RKO (cell line): Measurements from ENCODE around the gene CSTPP1.
A peak's percentile ranks its signal among the peaks of the same experiment; 100 is the strongest.
"Not testable (repeated sequence)": the region's sequence is repeated elsewhere in the genome, so short reads cannot be mapped to it uniquely, and the experiment has no call there.

Experiments
- DNase-seq: peaks from one replicate; pipeline ENCODE4 v3.0.0-alpha.2; 2016; ENCODE audit warnings: low spot score

Gene CSTPP1

GRCh38 chr11:47181271-47181670 is 244.7 kb downstream of the CSTPP1 start:
- no peak for DNase-seq

DNA sequence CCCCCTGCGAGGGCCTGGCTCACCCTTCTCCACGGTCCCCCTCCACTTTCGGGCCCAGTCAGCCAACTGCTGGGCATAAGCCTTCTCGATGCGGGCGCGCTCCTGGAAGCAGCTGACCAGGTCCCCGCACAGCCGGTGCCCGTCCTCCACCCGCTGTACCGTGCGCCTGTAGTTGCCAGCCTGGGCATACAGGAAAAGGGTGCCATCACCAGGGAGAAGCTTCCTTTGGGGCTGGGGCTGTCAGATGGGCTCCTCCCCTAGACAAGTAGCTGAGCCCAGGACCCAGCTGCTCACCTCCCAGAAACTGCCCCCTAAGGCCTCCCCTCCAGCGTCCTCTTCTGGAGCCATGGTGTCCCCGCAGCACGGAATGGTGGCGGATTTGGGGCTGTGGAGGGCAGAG is 245.8 kb downstream of the CSTPP1 start:
- DNase-seq: no peak

DNA sequence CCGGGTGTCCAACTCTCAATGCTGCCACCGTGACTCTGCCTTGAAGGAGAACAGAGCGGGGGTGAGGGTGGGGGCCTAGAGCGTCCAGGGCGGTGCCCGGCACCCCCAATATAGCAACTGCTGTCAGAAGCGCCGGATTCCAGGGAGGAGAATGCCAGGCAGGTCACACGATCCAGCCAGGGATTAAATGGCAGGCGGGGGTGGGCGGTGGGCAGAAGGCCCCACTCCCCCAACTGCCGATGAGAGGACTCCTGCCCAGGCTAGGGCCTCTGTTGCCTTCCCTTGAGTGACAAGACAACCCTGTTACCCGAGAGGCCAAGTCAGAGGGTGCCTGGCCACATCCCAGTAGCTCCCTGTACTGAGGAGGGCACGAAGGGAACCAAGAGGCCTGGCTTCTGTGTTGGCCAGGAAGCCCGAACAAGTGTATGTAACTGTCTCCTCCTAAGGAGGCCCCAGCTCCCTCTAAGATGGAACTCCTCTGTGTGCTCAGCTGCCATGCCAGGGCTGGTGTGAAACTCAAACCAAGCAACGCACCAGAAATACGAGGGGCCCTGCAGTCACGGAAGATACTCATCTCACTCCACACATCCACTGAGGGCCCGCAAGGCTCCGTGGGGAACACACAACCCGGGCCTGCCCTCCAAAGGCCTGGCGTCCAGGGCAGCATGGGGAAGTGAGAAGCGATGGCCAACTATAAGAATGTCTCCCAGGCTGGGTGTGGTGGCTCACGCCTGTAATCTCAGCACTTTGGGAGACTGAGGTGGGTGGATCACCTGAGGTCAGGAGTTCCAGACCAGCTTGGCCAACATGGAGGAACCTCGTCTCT is 246.7 kb downstream of the CSTPP1 start:
- no peak for DNase-seq

DNA sequence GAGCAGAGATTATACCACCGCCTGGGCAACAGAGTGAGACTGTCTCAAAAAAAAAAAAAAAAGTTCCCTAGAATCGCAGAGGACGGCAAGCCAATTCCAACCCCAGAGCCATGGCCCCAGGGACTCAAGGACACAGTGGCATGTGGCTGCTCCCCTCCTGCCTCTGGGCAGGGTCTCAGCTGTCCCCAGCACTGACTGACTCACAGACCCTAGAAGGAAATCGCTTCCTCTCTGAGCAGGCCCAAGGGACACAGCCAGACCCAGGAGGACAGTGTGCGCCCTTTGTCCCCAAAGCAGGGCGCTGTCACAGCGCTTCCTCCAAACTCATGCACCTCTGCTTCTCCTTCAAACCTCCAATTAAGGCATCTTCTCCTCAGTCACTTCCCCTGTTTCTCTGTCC is 247.4 kb downstream of the CSTPP1 start:
- DNase-seq: no peak

DNA sequence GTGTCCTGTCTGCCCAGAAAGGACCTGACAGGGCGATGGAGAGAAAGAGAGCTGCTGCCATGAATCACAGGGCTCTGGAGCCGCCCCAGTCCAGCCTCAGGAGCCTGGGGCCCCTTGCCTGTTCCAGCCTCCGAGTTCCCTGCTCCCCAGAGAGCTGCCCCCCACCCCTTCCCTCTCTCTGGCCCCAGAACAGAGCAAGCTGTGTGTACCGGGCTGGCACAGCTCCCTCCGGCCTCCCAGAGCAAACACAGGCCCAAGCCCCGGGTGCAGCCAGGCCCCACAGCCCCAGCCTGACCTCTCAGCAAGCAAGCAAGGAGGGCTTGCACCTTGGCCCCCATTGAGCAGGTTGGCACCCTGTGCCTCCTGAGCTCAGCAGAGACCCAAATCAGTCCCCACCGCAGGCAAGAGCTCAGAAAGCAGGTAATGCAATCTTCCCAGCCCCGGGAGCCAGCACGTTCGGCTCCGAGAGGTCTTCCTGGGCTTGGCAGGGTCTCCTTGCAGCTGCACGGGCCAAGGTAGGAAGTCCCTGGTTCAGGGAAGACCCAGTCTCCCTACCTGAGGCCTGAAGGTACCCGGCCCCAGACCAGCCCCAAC is 248.2 kb downstream of the CSTPP1 start:
- no peak for DNase-seq

DNA sequence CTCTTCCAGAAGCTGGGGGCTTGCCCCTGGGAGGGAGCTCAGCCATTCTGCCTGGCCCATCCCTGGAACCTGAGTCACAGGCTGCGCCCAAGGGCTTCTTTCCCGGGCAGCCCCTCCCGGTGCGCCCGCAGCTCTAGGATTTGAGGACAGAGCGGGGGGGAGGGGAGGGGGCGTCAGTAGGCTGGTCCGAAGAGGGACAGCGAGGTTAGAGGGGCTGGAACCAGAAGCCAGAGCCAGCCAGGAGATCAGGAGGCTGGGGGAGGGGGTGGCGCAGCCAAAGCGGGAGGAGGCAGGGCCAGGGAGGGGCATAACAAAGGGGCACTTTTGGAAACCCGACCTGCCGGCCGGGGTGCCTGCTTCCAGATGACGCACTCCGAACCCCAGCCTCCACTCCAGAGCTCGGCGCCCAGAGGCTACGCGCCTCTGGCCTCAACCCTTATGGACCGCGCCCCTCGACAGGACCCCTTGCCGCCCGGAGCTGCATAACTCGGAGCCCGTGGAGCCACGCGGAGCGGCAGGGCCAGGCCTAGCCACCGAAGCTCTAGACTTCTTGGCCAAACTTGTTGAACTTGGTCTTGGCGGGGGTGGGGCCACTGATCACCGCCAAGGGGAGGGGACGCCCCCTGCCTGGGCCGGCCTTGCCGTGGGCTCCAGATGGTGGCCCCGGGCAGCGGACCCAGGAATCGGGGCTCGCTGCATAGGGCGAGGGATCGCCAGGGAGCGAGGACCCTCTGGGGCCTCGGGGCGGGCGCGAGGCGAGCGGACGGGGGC is 248.9 kb downstream of the CSTPP1 start:
- DNase-seq: peak; percentile 86

- DNase-seq: peak; percentile 64
Measured at GRCh38 chr11:47186076-47186699, 249.6 kb downstream of the CSTPP1 start, which contains the start of gene PACSIN3. TSS of gene PACSIN3 (minus strand) at chr11:47186434. CDS start at chr11:47182727, 3,707 bp downstream.

GRCh38 chr11:47186700-47187695 is 250.4 kb downstream of the CSTPP1 start:
- DNase-seq: peak; percentile 81

DNA sequence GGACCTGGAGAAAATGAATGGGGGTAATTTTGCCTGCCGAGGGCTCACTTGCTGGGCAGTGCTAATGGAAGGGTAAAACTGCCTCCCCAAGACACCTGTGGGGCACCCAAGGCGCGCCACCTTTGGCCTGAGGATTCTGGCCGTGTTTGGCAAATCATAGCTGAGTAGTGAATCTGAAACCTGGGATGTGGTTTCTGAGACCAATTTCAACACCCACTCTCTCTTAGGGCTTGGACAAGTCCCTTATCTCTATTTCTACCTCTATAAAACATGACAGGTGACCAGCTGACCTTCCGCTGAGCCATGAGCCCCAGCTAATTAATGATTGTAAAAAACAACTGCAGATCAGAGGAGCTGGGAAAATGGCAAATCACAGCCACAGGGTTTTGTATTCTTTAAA is 251.2 kb downstream of the CSTPP1 start:
- DNase-seq: no peak

DNA sequence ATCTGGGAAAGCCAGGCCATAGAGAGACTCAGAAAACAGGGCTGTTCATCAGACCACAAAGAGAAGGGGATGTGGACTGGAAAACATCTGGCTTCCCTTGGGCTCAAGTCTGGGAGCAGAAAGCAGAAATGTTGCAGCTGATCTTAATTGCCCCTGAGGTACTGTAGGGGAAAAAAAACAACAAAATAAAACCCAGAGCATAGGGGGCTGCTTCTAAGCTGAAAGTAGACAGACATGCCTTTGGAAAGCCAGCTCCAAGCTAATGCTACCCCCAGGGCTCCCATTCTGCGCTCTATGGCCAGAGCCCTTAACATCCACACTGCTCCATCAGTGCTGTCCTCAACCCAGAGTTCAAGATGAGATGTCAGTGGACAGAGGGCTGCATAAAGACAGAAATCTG is 251.7 kb downstream of the CSTPP1 start:
- DNase-seq: no peak

DNA sequence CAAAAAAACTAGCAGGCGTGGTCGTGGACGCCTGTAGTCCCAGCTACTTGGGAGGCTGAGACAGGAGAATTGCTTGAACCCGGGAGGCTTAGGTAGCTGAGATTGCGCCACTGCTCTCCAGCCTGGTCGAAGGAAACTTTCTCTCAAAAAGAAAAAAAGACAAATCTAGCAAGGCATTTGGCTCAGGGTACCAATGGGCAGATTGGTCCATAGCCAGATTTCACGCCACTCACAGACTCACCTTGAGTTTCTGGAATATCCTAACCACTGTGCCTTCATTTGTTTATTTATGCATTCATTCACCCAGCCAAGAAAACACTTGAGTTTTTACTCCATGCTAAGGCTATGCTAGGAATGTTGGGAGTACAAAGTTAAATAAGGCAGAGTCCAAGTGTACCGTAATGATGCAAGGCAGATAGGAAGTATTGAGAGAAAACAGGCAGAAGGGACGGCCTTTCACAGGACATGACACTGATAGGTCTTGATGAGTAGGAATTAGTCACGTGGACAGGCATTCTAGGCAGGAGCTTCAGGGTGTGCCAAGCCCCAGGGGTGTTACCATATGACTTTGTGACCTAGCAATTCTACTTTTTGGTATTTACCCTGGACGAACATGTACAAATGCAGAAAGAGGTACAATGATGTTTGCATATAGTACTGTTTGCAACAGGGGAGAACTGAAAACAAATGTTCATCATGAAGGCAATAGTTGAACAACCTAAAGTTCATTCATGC is 252.7 kb downstream of the CSTPP1 start:
- peak; percentile 66 for DNase-seq

DNA sequence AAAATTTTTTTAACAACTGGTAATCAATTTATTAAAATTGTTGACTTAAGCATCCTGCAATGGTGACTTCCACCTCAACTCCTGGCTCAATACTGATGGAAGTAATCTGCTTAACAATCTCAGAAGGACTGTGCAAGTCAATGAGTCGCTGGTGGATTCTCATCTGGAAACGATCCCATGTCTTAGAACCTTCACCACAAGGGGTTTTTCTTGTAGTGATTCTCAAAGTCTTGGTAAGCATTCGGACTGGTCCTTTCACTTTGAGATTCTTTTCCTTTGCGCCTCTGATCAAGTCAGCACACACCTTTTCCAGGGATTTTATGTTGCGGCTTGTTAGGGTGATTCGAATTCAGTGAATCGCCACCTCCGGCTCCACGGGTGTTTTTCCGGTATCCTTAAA is 254.6 kb downstream of the CSTPP1 start:
- DNase-seq: peak; percentile 19

GRCh38 chr11:47192111-47192510 is 255.6 kb downstream of the CSTPP1 start:
- DNase-seq: no peak

GRCh38 chr11:47198161-47198560 is 261.6 kb downstream of the CSTPP1 start:
- not testable (repeated sequence) for DNase-seq

GRCh38 chr11:47201015-47201414 is 264.5 kb downstream of the CSTPP1 start:
- DNase-seq: no peak

DNA sequence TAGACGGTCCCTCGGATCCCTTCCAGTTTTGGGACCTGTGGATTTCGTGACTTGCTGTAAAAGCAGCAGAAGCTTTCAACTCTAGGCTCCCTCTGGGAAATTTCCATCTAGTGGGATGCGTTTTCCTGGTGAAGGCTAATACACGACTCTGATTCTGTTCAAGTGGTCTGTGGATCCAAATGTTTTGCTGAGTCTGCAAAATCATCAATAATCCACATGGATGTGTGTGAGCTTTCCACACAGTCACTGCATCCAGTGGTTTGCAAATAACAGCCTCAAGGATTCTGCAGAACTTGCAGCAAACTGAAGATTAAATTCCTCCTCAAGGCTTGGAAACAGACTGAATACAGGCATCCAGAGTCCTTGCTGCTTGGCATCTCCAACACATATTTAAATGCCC is 266.0 kb downstream of the CSTPP1 start:
- no peak for DNase-seq

DNA sequence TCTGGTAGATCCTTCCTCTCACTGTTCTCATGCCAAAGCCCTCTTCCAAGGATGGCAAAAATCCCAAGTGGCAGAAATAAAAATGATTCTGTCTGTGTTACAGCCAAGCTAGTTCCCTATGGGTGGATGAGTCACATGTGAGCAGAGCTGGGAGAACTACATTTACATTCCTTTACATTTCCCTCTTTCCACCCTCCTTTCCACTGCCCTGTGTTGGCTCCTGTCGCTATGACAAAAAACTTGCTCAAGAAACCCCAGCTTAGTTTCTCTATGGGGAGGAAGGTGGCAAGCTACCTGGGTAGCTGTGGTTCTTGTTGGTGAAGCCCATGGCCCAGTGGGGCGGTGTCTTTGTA is 268.1 kb downstream of the CSTPP1 start:
- peak; percentile 25 for DNase-seq

DNA sequence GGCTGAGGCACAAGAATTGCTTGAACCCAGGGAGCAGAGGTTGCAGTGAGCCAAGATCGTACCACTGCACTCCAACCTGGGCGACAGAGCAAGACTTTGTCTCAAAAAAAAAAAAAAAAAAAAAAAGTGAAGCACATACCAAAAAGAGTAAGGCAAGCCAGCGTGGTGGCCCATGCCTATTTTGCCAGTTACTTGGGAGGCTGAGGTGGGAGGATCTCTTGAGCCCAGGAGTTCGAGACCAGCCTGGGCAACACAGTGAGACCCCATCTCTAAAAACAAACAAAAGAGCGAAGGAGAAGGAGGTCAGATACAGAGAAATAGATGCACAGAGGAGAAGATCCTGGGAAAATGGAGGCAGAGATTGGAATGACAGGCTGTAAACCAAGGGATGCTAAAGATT is 270.0 kb downstream of the CSTPP1 start:
- DNase-seq: not testable (repeated sequence)

GRCh38 chr11:47207459-47207858 is 270.9 kb downstream of the CSTPP1 start:
- DNase-seq: no peak

DNA sequence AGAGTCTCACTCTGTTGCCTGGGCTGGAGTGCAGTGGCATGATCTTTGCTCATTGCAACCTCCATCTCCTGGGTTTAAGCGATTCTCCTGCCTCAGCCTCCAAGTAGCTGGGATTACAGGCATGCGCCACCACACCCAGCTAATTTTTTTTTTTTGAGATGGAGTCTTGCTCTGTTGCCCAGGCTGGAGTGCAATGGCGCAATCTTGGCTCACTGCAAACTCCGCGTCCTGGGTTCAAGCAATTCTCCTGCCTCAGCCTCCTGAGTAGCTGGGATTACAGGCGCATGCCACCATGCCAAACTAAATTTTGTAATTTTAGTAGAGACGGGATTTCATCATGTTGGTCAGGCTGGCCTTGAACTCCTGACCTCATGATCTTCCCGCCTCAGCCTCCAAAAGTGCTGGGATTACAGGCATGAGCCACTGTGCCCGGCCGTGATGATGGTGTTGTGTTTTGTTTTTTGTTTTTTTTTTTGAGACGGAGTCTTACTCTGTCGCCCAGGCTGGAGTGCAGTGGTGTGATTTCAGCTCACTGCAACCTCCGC is 271.5 kb downstream of the CSTPP1 start:
- DNase-seq: not testable (repeated sequence)
